ENCODE data around the gene MYL5.

MYL5 gene

DNA sequence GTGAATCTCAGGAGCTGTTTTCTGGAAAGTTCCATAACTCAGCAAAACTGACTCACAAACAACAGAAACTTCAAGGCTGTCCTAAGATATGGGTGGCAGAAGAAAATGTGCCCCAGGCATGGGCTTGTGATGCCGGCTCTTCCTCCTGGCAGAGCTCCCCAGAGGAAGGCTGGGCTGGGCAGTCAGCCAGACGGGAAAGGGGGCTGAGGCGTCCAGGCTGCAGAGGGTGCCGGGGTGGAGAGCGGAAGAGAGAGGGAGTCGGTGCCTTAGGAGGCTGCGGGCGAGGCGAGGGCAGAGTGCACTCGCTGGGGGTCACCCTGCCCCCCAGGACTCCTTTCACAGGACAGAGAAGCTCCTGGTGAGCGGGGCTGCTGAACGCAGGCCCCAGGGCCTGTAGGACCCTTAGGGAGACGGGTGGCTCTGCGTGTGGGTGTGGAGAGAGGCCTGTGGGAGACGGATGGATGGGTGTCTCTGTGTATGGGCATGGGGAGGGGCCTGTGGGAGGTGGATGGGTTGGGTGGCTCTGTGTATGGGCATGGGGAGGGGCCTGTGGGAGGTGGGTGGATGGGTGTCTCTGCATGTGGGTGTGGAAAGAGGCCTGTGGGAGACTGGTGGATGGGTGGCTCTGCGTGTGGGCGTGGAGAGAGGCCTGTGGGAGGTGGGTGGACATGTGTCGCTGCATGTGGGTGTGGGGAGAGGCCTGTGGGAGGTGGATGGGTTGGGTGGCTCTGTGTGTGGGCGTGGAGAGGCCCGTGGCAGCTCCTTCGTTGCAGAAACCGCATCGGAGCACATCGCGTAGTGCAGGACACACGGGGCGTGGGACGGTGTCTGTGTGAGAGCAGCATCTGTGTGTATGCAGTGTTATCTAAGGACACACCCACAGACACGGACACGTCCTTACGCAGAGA is 47.2 kb downstream of the MYL5 start:
- CTCF ChIA-PET = interaction anchor here (1.3 kb wide), 1 partner anchor 21 kb away, joined by 4 read pairs; no protein-coding TSS in a partner anchor
- no peak overlapping the region for H3K4me3 ChIP-seq (ENCODE audit: low read depth, low read length)
- DNase-seq (ENCODE audit: low read depth, low spot score) = no peak
- POLR2A ChIA-PET = no interaction called here
- TF ChIP-seq, protein P1, sequence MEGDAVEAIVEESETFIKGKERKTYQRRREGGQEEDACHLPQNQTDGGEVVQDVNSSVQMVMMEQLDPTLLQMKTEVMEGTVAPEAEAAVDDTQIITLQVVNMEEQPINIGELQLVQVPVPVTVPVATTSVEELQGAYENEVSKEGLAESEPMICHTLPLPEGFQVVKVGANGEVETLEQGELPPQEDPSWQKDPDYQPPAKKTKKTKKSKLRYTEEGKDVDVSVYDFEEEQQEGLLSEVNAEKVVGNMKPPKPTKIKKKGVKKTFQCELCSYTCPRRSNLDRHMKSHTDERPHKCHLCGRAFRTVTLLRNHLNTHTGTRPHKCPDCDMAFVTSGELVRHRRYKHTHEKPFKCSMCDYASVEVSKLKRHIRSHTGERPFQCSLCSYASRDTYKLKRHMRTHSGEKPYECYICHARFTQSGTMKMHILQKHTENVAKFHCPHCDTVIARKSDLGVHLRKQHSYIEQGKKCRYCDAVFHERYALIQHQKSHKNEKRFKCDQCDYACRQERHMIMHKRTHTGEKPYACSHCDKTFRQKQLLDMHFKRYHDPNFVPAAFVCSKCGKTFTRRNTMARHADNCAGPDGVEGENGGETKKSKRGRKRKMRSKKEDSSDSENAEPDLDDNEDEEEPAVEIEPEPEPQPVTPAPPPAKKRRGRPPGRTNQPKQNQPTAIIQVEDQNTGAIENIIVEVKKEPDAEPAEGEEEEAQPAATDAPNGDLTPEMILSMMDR (IDR thresholded peaks at IDR 0.05; ENCODE audit: insufficient read depth, low read length, missing control alignments) = no peak

DNA sequence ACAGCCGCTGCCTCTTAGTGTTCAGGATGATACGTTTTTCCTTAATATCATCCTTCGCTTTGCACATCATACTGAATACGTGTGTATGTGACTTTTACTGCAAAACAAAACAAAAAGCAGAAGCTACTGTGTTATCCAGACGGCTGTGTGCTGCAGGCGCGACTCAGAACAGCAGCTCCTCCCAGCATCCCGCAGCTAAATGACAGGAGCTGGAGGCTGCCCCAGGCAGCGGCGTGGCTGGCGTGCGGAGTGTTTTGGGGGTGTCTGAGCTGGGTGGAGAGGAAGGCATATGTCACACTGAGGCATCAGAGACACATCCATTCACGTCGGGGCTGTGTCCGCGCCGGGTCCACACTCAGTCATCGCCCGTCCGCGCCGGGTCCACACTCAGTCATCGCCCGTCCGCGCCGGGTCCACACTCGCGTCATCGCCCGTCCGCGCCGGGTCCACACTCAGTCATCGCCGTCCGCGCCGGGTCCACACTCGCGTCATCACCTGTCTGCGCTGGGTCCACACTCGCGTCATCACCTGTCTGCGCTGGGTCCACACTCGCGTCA is 47.9 kb downstream of the MYL5 start:
- DNase-seq (ENCODE audit: low read depth, low spot score) = no peak
- H3K4me3 ChIP-seq (ENCODE audit: low read depth, low read length) = no peak overlapping the region
- CTCF ChIA-PET = interaction anchor here (1.3 kb wide), 1 partner anchor 20 kb away, joined by 4 read pairs; no protein-coding TSS in a partner anchor
- TF ChIP-seq, protein P1 (IDR thresholded peaks at IDR 0.05; ENCODE audit: insufficient read depth, low read length, missing control alignments) = no peak
- POLR2A ChIA-PET = no interaction called here

DNA sequence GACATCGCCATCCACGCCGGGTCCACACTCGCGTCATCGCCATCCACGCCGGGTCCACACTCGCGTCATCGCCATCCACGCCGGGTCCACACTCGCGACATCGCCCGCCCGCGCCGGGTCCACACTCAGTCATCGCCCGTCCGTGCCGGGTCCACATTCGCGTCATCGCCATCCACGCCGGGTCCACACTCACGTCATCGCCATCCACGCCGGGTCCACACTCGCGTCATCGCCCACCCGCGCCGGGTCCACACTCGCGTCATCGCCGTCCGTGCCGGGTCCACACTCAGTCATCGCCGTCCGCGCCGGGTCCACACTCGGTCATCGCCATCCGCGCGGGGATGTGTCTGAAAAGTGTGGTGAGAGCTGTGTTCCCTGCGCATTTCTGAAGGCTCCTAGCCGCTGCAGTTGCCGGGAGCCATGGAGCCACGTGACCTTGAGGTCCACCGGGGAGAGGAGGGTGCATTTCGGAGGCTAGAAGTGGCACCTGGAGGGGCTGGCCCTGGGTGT is 48.6 kb downstream of the MYL5 start:
- no peak for DNase-seq (ENCODE audit: low read depth, low spot score)
- ChIA-PET POLR2A (no interaction called here), CTCF (interaction anchor here (2.3 kb wide), 1 partner anchor 19 kb away, joined by 8 read pairs; no protein-coding TSS in a partner anchor)
- H3K4me3 ChIP-seq (ENCODE audit: low read depth, low read length) = no peak overlapping the region
- TF ChIP-seq, protein P1 (IDR thresholded peaks at IDR 0.05; ENCODE audit: insufficient read depth, low read length, missing control alignments) = no peak

DNA sequence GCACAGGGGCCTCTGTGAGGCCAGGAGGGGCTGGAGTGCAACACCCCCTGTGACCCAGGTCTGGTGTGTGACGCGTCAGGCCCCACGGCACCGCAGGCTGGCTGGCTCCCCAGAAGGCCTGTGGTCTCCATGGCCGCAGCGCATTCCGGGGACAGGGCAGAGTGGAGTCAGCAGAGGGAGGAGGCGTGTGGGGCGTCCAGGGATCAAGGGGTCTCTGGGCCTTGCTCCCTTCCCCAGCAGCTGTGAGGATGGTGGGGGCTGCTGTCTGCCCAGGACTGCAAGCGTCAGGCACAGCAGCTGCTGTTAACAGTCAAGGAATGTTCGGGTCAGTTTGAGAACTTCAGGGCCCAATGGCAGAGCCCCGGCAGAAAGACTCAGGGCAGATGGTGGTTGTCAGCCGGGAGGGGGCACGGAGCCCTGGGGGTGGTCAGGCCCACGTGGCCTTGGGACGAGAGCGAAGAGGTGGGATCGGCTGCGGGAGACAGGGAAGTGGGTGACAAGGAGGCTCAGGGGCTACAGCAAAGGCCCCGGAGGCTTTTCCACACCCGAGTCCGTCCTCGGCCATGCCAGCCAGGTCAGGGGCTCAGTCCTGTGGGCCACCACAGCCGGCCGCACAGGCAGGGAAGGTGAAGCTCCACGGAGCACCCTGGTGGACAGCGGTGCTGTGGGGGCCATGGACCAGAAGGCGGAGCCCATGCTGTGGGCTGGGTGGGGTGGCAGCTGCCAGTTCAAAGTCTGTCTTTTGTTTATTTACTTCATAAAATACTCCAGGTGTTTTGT is 49.6 kb downstream of the MYL5 start:
- ChIA-PET POLR2A (no interaction called here), CTCF (interaction anchor here (2.3 kb wide), 1 partner anchor 18 kb away, joined by 8 read pairs; no protein-coding TSS in a partner anchor)
- H3K4me3 ChIP-seq (ENCODE audit: low read depth, low read length) = no peak overlapping the region
- no peak for DNase-seq (ENCODE audit: low read depth, low spot score)
- TF ChIP-seq, protein P1 (IDR thresholded peaks at IDR 0.05; ENCODE audit: insufficient read depth, low read length, missing control alignments) = no peak

DNA sequence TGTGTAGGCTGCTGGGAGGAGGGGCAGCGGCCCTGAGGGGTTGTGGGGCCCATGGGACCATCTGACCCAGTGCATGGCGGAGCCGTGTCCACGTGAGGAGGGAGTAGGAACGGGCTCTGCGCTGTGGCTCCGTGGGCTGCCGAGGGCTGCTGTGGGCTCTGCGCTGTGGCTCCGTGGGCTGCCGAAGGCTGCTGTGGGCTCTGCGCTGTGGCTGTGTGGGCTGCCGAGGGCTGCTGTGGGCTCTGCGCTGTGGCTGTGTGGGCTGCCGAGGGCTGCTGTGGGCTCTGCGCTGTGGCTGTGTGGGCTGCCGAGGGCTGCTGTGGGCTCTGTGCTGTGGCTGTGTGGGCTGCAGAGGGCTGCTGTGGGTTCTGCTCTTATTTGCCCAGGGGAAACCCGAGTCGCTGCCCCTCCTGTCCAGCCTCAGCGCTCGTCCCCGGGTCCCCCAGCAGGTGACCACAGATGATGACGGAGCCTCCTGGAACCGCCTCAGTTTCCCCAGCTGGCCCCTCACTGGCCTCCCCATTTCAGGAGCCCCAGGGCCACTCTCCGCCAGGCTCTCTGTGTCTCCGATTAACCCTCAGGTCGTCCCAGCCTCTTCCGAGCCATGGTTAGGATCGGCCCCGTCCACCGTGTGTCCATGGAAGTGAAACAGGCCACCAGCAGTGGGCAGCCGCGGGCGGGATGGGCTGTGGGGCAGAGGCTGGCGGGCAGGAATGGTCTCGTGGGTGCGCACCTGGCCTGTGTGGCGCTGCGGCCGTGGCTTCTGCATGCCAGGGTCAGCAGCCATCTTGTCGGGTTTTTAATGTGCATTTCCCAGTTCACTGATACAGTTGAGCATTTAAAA is 51.3 kb downstream of the MYL5 start:
- no peak for DNase-seq (ENCODE audit: low read depth, low spot score)
- no peak overlapping the region for H3K4me3 ChIP-seq (ENCODE audit: low read depth, low read length)
- POLR2A ChIA-PET = no interaction called here
- TF ChIP-seq, protein P1 (IDR thresholded peaks at IDR 0.05; ENCODE audit: insufficient read depth, low read length, missing control alignments) = no peak
- CTCF ChIA-PET = no interaction called here

Measured in AG04449 (cell line).